ENCODE measurements around the gene APOBEC2. TPM values are rescaled to one million over a fixed set of nuclear protein-coding genes. Genes with fewer than 3 reads are reported as not detected.

APOBEC2 gene
- total and polyA plus RNA-seq, 9 of the 15 experiments (the other 6 are each of a cell fraction or from before 2014, with no cell fraction given) = 0.25 to 1.6 TPM; not detected in 7

GRCh38 chr6:41073203-41073967, 20.4 kb downstream of the APOBEC2 start (continued):
- TF ChIP-seq ZNF592 (IDR thresholded peaks at IDR 0.05) (no peak), ZSCAN29 (IDR thresholded peaks at IDR 0.05) (peak; percentile 56; the same call in 1 of the 2 replicates), ELF2 (CRISPR knock-in tag; IDR thresholded peaks at IDR 0.05) (no peak; the same call in 1 of the 2 replicates), MEF2D (tag; conservative IDR thresholded peaks at IDR 0.05; ENCODE audit: low read depth) (no peak), NFIX (CRISPR knock-in tag; IDR thresholded peaks at IDR 0.05; ENCODE audit: low read depth) (no peak), CREBBP (IDR thresholded peaks at IDR 0.05; ENCODE audit: low read depth, low read length) (no peak), ZC3H4 (CRISPR knock-in tag; IDR thresholded peaks at IDR 0.05; ENCODE audit: borderline replicate concordance) (no peak; the same call in 1 of the 2 replicates), ERF (CRISPR knock-in tag; IDR thresholded peaks at IDR 0.05) (peak; percentile 76; the same call in 1 of the 2 replicates), STAT6 (CRISPR knock-in tag; IDR thresholded peaks at IDR 0.05) (no peak; the same call in 1 of the 2 replicates), RBM22 (IDR thresholded peaks at IDR 0.05; ENCODE audit: low read depth, low read length, poor library complexity, severe bottlenecking) (peak; percentile 84), EGR1 (conservative IDR thresholded peaks at IDR 0.05) (peak; percentile 98), KHSRP (IDR thresholded peaks at IDR 0.05) (no peak), CREB3L1 (IDR thresholded peaks at IDR 0.05; ENCODE audit: borderline replicate concordance, low read depth) (peak; percentile 48; the same call in 1 of the 2 replicates), PML (IDR thresholded peaks at IDR 0.05; ENCODE audit: low read length) (peak; percentile 79), ZNF274 (IDR thresholded peaks at IDR 0.05; ENCODE audit: borderline replicate concordance, low read depth, low read length) (no peak), ZNF124 (CRISPR knock-in tag; IDR thresholded peaks at IDR 0.05) (no peak), FOXJ3 (CRISPR knock-in tag; IDR thresholded peaks at IDR 0.05) (no peak), RBM25 (IDR thresholded peaks at IDR 0.05; ENCODE audit: low read depth, low read length, severe bottlenecking) (no peak), CBX3 (IDR thresholded peaks at IDR 0.05; ENCODE audit: borderline replicate concordance in 1 of 2, low read length in 2 of 2) (no peak), ZNF165 (CRISPR knock-in tag; IDR thresholded peaks at IDR 0.05; ENCODE audit: borderline replicate concordance) (no peak)

All from K562 (cell line).